Measurements from ENCODE around the gene TRIM54.

TRIM54 gene

DNA sequence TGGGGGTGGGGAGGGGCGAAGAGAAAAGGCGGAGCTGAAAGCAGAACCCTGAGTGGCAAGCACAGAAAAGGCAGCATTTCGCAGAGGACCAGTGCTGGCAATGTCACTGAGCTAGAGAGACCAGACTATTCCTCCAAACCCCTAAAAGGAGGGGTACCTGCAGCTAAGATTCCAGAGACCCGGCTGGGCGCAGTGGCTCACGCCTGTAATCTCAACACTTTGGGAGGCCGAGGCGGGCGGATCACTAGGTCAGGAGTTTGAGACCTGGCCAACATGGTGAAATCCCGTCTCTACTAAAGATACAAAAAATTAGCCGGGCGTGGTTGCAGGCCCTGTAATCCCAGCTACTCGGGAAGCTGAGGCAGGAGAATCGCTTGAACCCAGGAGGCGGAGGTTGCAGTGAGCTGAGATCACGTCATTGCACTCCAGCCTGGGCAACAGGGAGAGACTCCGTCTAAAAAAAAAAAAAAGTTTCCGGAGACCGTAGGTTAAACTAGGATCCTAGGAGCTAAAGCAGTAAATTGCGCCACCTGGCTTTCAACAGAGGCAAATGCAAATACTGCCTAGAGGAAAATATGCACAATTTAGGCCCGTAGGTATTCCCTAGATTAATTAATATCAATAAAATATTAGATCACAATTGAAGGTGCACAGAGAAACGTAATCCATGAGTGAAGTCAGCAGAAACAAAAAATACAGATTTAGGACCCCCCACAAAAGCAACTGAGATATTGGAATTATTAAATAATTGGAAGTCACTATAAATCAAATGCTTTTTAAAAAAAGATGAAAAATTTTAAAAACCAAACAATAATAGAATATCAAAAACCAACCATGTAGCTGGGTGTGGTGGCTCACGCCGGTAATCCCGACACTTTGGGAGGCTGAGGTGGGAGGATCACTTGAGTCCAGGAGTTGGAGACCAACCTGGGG lies 21.1 kb downstream of the TRIM54 start:
- ChIA-PET CTCF (interaction anchor here (0.6 to 3.4 kb wide), 24 partner anchors 10 to 258 kb away, joined by 3 to 28 read pairs (median 3); partner anchors contain the start of genes KHK and PREB), POLR2A (interaction anchor here (0.6 to 1.7 kb wide), 10 partner anchors 10 to 216 kb away, joined by 3 to 11 read pairs (median 4); partner anchors contain the start of genes GTF3C2, KHK, SLC30A3 and TRIM54)
- peak; percentile 67 for DNase-seq (ENCODE audit: extremely low spot score)
- TF ChIP-seq SUZ12 (IDR thresholded peaks at IDR 0.05): no peak
- TF ChIP-seq PKNOX1 (IDR thresholded peaks at IDR 0.05): no peak
- TF ChIP-seq FOXK2 (IDR thresholded peaks at IDR 0.05): no peak
- no peak for TF ChIP-seq NFRKB (IDR thresholded peaks at IDR 0.05)
- TF ChIP-seq SP1 (IDR thresholded peaks at IDR 0.05): no peak
- TF ChIP-seq FOXA1 (IDR thresholded peaks at IDR 0.05): no peak
- TF ChIP-seq ZNF384 (IDR thresholded peaks at IDR 0.05): peak; percentile 99

DNA sequence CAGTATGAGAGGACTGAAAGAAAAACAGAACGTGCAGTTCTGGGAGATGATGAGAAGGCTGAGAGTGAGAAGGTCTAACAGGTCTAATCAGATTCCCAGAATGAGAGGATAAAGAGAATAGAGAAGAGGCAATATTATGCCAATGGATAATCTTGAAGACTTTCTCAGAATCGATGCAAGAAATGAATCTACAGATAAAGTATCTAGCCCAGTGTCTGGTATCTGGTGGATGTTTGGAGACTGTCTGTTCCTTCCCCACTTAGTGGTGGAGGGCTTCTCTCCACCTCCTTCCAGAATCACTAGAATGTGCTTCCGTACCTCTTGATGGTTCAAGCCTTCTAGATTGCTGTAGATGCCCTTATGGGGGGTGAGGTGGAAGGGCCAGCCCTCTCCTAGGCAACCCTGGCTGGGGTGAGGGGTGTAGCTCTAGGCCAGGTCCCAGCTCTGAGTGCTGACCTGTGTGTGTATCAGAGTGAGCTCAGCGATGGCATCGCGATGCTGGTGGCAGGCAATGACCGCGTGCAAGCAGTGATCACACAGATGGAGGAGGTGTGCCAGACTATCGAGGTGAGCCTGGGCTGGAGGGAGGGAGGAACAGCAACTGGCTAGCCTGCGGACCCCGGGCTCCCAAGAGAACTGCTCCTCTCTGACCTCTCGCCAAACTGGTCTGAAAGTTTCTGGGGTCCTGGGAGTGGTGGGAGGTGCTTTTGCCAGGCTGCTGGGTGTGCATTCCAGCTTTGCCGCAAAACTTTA lies 22.4 kb downstream of the TRIM54 start:
- CTCF ChIA-PET: interaction anchor here (0.6 kb wide), 1 partner anchor 257 kb away, joined by 3 read pairs; no protein-coding TSS in a partner anchor
- TF ChIP-seq FOXM1 (IDR thresholded peaks at IDR 0.05; ENCODE audit: borderline replicate concordance) (no peak), SUZ12 (IDR thresholded peaks at IDR 0.05) (no peak), PKNOX1 (IDR thresholded peaks at IDR 0.05) (no peak), ELF4 (IDR thresholded peaks at IDR 0.05) (no peak), FOXA1 (IDR thresholded peaks at IDR 0.05) (no peak), HDGF (IDR thresholded peaks at IDR 0.05; ENCODE audit: borderline replicate concordance) (no peak), BHLHE40 (IDR thresholded peaks at IDR 0.05; ENCODE audit: borderline replicate concordance) (no peak), ZNF384 (IDR thresholded peaks at IDR 0.05) (no peak), CTBP1 (IDR thresholded peaks at IDR 0.05; ENCODE audit: borderline replicate concordance) (no peak), L3MBTL2 (conservative IDR thresholded peaks at IDR 0.05) (no peak), NFRKB (IDR thresholded peaks at IDR 0.05) (no peak), TARDBP (IDR thresholded peaks at IDR 0.05) (no peak), ARNT (IDR thresholded peaks at IDR 0.05) (no peak), LEF1 (IDR thresholded peaks at IDR 0.05; ENCODE audit: borderline replicate concordance) (no peak), FOXK2 (IDR thresholded peaks at IDR 0.05) (no peak), SP1 (IDR thresholded peaks at IDR 0.05) (no peak)
- POLR2A ChIA-PET: no interaction called here

GRCh38 chr2:27305516-27305915 lies 23.3 kb downstream of the TRIM54 start:
- DNase-seq (ENCODE audit: extremely low spot score): no peak
- CTCF ChIA-PET: no interaction called here
- TF ChIP-seq FOXM1 (IDR thresholded peaks at IDR 0.05; ENCODE audit: borderline replicate concordance) (no peak), ARNT (IDR thresholded peaks at IDR 0.05) (no peak), FOXA1 (IDR thresholded peaks at IDR 0.05) (no peak), SP1 (IDR thresholded peaks at IDR 0.05) (no peak), TARDBP (IDR thresholded peaks at IDR 0.05) (no peak), FOXK2 (IDR thresholded peaks at IDR 0.05) (no peak), ELF4 (IDR thresholded peaks at IDR 0.05) (no peak), BHLHE40 (IDR thresholded peaks at IDR 0.05; ENCODE audit: borderline replicate concordance) (no peak), SUZ12 (IDR thresholded peaks at IDR 0.05) (no peak), ZNF384 (IDR thresholded peaks at IDR 0.05) (no peak), NFRKB (IDR thresholded peaks at IDR 0.05) (no peak)
- POLR2A ChIA-PET: no interaction called here

More for the DNA sequence above, 22.4 kb downstream of the TRIM54 start:
- no peak for DNase-seq (ENCODE audit: extremely low spot score)

DNA sequence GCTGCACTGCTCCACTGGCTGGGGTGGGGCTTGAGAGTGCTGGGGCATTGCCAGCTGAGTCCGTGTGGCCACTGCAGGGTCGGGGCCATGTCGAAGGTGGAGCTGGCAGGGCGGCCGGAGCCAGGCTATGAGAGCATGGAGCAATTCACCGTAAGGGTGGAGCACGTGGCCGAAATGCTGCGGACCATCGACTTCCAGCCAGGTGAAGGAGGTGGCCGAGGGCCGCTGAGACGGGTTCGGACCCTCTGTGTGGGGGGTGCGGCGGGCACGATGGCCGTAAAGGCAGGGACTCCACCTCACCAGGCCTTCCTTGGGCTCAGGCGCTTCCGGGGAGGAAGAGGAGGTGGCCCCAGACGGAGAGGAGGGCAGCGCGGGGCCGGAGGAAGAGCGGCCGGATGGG lies 23.9 kb downstream of the TRIM54 start:
- ChIA-PET CTCF (no interaction called here), POLR2A (interaction anchor here (0.6 kb wide), 1 partner anchor 351 kb away, joined by 3 read pairs; no protein-coding TSS in a partner anchor)
- DNase-seq (ENCODE audit: extremely low spot score): no peak
- TF ChIP-seq L3MBTL2 (conservative IDR thresholded peaks at IDR 0.05): no peak
- no peak for TF ChIP-seq ZNF384 (IDR thresholded peaks at IDR 0.05)
- TF ChIP-seq CTBP1 (IDR thresholded peaks at IDR 0.05; ENCODE audit: borderline replicate concordance): no peak
- TF ChIP-seq SP1 (IDR thresholded peaks at IDR 0.05): no peak
- no peak for TF ChIP-seq BHLHE40 (IDR thresholded peaks at IDR 0.05; ENCODE audit: borderline replicate concordance)
- TF ChIP-seq FOXM1 (IDR thresholded peaks at IDR 0.05; ENCODE audit: borderline replicate concordance): no peak
- no peak for TF ChIP-seq NFRKB (IDR thresholded peaks at IDR 0.05)
- no peak for TF ChIP-seq HDGF (IDR thresholded peaks at IDR 0.05; ENCODE audit: borderline replicate concordance)
- TF ChIP-seq FOXK2 (IDR thresholded peaks at IDR 0.05): no peak
- TF ChIP-seq FOXA1 (IDR thresholded peaks at IDR 0.05): no peak
- TF ChIP-seq LEF1 (IDR thresholded peaks at IDR 0.05; ENCODE audit: borderline replicate concordance): no peak
- TF ChIP-seq ARNT (IDR thresholded peaks at IDR 0.05): no peak
- TF ChIP-seq TARDBP (IDR thresholded peaks at IDR 0.05): no peak
- no peak for TF ChIP-seq SUZ12 (IDR thresholded peaks at IDR 0.05)
- TF ChIP-seq PKNOX1 (IDR thresholded peaks at IDR 0.05): no peak
- TF ChIP-seq ELF4 (IDR thresholded peaks at IDR 0.05): no peak

DNA sequence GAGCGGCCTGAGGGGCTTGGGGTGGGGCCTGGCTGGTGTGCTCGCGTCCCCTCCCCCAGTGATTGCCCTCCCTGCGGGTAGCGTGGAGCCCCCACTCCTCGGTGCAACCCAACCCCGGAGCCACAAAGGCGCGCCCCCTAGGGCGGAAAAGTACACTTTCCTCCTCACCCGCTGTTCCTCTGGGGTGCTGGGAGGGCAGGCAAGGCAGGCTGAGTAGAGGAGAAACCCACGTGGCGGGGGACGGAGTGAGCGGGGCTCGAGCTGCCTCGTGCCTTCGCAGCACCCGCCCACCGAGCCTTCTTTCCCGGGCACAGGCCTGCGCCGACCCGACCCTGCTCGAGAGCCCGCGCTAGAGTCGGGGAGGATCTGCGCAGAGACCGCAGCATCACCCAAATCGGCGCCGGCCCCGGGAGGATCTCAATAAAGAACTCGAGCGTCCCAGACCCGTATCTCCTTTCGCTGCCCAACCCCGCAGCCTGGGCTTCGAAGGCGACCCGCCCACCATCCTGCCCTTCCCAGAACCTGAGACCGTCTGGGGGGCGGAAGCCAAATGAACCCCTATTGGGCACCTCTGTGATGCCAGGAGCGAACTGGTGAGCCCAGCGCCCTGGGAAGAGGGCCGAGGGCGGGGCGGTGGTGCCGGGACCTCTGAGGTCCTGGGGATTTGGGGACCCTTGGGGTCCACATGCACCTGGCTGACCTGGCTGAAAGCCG lies 24.5 kb downstream of the TRIM54 start:
- ChIA-PET CTCF (no interaction called here), POLR2A (interaction anchor here (0.6 kb wide), 1 partner anchor 352 kb away, joined by 3 read pairs; no protein-coding TSS in a partner anchor)
- TF ChIP-seq CTBP1 (IDR thresholded peaks at IDR 0.05; ENCODE audit: borderline replicate concordance): no peak
- no peak for TF ChIP-seq SUZ12 (IDR thresholded peaks at IDR 0.05)
- TF ChIP-seq LEF1 (IDR thresholded peaks at IDR 0.05; ENCODE audit: borderline replicate concordance): no peak
- TF ChIP-seq FOXM1 (IDR thresholded peaks at IDR 0.05; ENCODE audit: borderline replicate concordance): no peak
- no peak for DNase-seq (ENCODE audit: extremely low spot score)

Data from HEK293T (cell line).